Progenitor cell of endocrine pancreas (in vitro differentiated cells): ENCODE data around the gene WNT3. TPM values are rescaled to one million over a fixed set of nuclear protein-coding genes. Genes with fewer than 3 reads are reported as not detected.

Experiments used
- DNase-seq: peaks from one replicate; pipeline ENCODE4 v3.0.0; 2021; ENCODE audit warnings: low spot score; ENCODE audit not compliant: unreplicated experiment
- H3K27ac Mint-ChIP-seq: 2 replicates; pipeline ENCODE4 v1.8.0; 2021; ENCODE audit warnings: mild to moderate bottlenecking, moderate library complexity, mixed read lengths
- H3K27me3 Mint-ChIP-seq: 2 replicates; pipeline ENCODE4 v1.8.0; 2021; ENCODE audit warnings: mixed read lengths
- H3K36me3 Mint-ChIP-seq: 2 replicates; pipeline ENCODE4 v1.8.0; 2022; ENCODE audit warnings: mixed read lengths; ENCODE audit not compliant: insufficient read depth
- H3K4me1 Mint-ChIP-seq: 2 replicates; pipeline ENCODE4 v1.8.0; 2021; ENCODE audit warnings: low read depth, mixed read lengths
- H3K4me3 Mint-ChIP-seq: 2 replicates; pipeline ENCODE4 v1.8.0; 2021; ENCODE audit warnings: low read depth, mild to moderate bottlenecking, moderate library complexity, mixed read lengths
- H3K9me3 Mint-ChIP-seq: 2 replicates; pipeline ENCODE4 v1.8.0; 2021; ENCODE audit warnings: low read depth, mixed read lengths
- CTCF ChIP-seq: fragments of 200-600 bp; sonication (generic); IDR thresholded peaks from one replicate; pipeline ENCODE4 v1.5.0; 2021; ENCODE audit warnings: antibody characterized with exemption, mild to moderate bottlenecking; ENCODE audit not compliant: unreplicated experiment
- total RNA-seq: library from RNA; stranded (reverse); gene quantifications from 2 replicates; pipeline ENCODE4 v1.2.1, GENCODE V29; 2021

Gene WNT3
- total RNA-seq, 1 donor from 2014 or later, result 7.2 TPM

- TF ChIP-seq CTCF, result no peak
- H3K4me3 Mint-ChIP-seq, result no peak overlapping the region
Observed at GRCh38 chr17:46726206-46726605, 92.3 kb downstream of the WNT3 start.

GRCh38 chr17:46722662-46723285, 95.7 kb downstream of the WNT3 start:
- no peak overlapping the region for H3K27ac Mint-ChIP-seq
- DNase-seq, result no peak
- no peaks in the 10 kb centered on the region for H3K9me3 Mint-ChIP-seq
- peaks cover 14% of the 10 kb centered on the region for H3K4me1 Mint-ChIP-seq
- TF ChIP-seq CTCF, result no peak
- H3K4me3 Mint-ChIP-seq, result no peak overlapping the region
- H3K36me3 Mint-ChIP-seq, result no peaks in the 10 kb centered on the region
- H3K27me3 Mint-ChIP-seq, result no peaks in the 10 kb centered on the region

More at GRCh38 chr17:46726206-46726605, 92.3 kb downstream of the WNT3 start:
- DNase-seq, result no peak
- Mint-ChIP-seq H3K27ac (no peak overlapping the region), H3K4me1 (peaks cover 19% of the 10 kb centered on the region), H3K9me3 (no peaks in the 10 kb centered on the region), H3K27me3 (no peaks in the 10 kb centered on the region), H3K36me3 (peaks cover 3% of the 10 kb centered on the region)

- DNase-seq, result no peak
- Mint-ChIP-seq H3K27me3 (no peaks in the 10 kb centered on the region), H3K9me3 (no peaks in the 10 kb centered on the region), H3K36me3 (peaks cover 3% of the 10 kb centered on the region), H3K4me3 (no peak overlapping the region), H3K4me1 (no peaks in the 10 kb centered on the region), H3K27ac (no peak overlapping the region)
- TF ChIP-seq CTCF, result no peak
Observed at GRCh38 chr17:46720408-46720807, 98.1 kb downstream of the WNT3 start.

- TF ChIP-seq CTCF, result no peak
- DNase-seq, result no peak
- H3K4me1 Mint-ChIP-seq, result no peaks in the 10 kb centered on the region
- H3K9me3 Mint-ChIP-seq, result no peaks in the 10 kb centered on the region
- no peak overlapping the region for H3K4me3 Mint-ChIP-seq
- no peak overlapping the region for H3K27ac Mint-ChIP-seq
- peaks cover 3% of the 10 kb centered on the region for H3K36me3 Mint-ChIP-seq
- no peaks in the 10 kb centered on the region for H3K27me3 Mint-ChIP-seq
Observed at GRCh38 chr17:46719891-46720290, 98.6 kb downstream of the WNT3 start.

GRCh38 chr17:46717999-46718398, 100.5 kb downstream of the WNT3 start:
- no peaks in the 10 kb centered on the region for H3K9me3 Mint-ChIP-seq
- H3K27ac Mint-ChIP-seq, result no peak overlapping the region
- TF ChIP-seq CTCF, result no peak
- no peak overlapping the region for H3K4me3 Mint-ChIP-seq
- peaks cover 4% of the 10 kb centered on the region for H3K36me3 Mint-ChIP-seq
- DNase-seq, result no peak
- H3K4me1 Mint-ChIP-seq, result no peaks in the 10 kb centered on the region
- no peaks in the 10 kb centered on the region for H3K27me3 Mint-ChIP-seq

Other genes starting within 250 kb of the WNT3 start
- 20.1 and 21.7 TPM in 2 replicates for gene ARL17A, start 239.0 kb downstream of the WNT3 start, total RNA-seq
- 28.6 and 31.3 TPM in 2 replicates for gene NSF, start 228.0 kb downstream of the WNT3 start, total RNA-seq
- gene WNT9B, start 32.9 kb upstream of the WNT3 start, total RNA-seq, result 0.98 and 2.4 TPM in 2 replicates
- gene GOSR2, start 104.5 kb upstream of the WNT3 start, total RNA-seq, result 57.1 and 63.2 TPM in 2 replicates
- gene RPRML, start 160.6 kb upstream of the WNT3 start, total RNA-seq, result not detected in 2 replicates